HEK293 (cell line): ENCODE results near the gene MLLT3.

Experiments
- CTCF ChIA-PET: fragments of 350-600 bp; formaldehyde crosslinking; extraction: SDS; loops from one replicate; lab custom pipeline; 2021; ENCODE audit warnings: antibody characterized with exemption; lab: Yijun Ruan, JAX
- POLR2A ChIA-PET: fragments of 300-600 bp; formaldehyde crosslinking; extraction: SDS; loops from one replicate; lab custom pipeline; 2020; ENCODE audit warnings: antibody characterized with exemption, inconsistent platforms; lab: Yijun Ruan, JAX
- H3K27ac ChIP-seq: fragments of 200-500 bp; sonication (Bioruptor generic); 2 replicates; pipeline ENCODE4 v1.5.1; 2014; ENCODE audit warnings: low read depth, low read length, control low read depth, inconsistent platforms; ENCODE audit errors: extremely low read depth
- H3K36me3 ChIP-seq, 2 experiments: fragments of 200-500 bp in 1 of 2; sonication (Bioruptor generic) in 1 of 2; 1 replicate in 1 of 2; 2 replicates in 1 of 2; pipeline ENCODE4 v1.5.1; 2014 to 2017; ENCODE audit warnings: inconsistent platforms in 2 of 2, low read length in 2 of 2; ENCODE audit not compliant: control insufficient read depth in 2 of 2, insufficient read depth in 1 of 2
- H3K4me1 ChIP-seq: fragments of 200-500 bp; sonication (Bioruptor generic); 2 replicates; pipeline ENCODE4 v1.5.1; 2014; ENCODE audit warnings: mild to moderate bottlenecking, low read length, inconsistent platforms; ENCODE audit not compliant: control insufficient read depth, insufficient read depth
- H3K4me3 ChIP-seq: 2 replicates; pipeline ENCODE4 v1.5.1; 2011; ENCODE audit warnings: low read depth, mild to moderate bottlenecking, control low read depth, low read length, moderate library complexity
- H3K9me3 ChIP-seq: fragments of 200-500 bp; sonication (Bioruptor generic); 2 replicates; pipeline ENCODE4 v1.5.1; 2014; ENCODE audit warnings: low read depth, low read length, inconsistent platforms; ENCODE audit not compliant: control insufficient read depth, insufficient read depth
- BCL11A ChIP-seq: fragments of 450-650 bp; formaldehyde crosslinking; IDR thresholded peaks from 2 replicates; pipeline ENCODE4 v1.5.1; 2016; ENCODE audit warnings: low read depth, missing biosample characterization, missing genetic modification characterization
- GFI1B ChIP-seq: fragments of 450-650 bp; formaldehyde crosslinking; IDR thresholded peaks from 2 replicates; pipeline ENCODE4 v1.5.1; 2016; ENCODE audit warnings: missing biosample characterization, missing genetic modification characterization
- HOXC10 ChIP-seq: sonication (generic); formaldehyde crosslinking; IDR thresholded peaks from 2 replicates; pipeline ENCODE4 v1.8.1; 2023; ENCODE audit warnings: mild to moderate bottlenecking, missing genetic modification reagents
- PRDM1 ChIP-seq: fragments of 450-650 bp; formaldehyde crosslinking; IDR thresholded peaks from 2 replicates; pipeline ENCODE4; 2016; ENCODE audit warnings: missing biosample characterization, missing genetic modification characterization
- ZFP69B ChIP-seq: fragments of 450-650 bp; formaldehyde crosslinking; IDR thresholded peaks from 2 replicates; pipeline ENCODE4 v1.5.1; 2016; ENCODE audit warnings: missing biosample characterization, missing genetic modification characterization
- ZNF23 ChIP-seq: fragments of 450-650 bp; formaldehyde crosslinking; IDR thresholded peaks from 2 replicates; pipeline ENCODE4 v1.5.1; 2016; ENCODE audit warnings: missing biosample characterization, missing genetic modification characterization, borderline replicate concordance
- ZNF248 ChIP-seq: fragments of 450-650 bp; formaldehyde crosslinking; IDR thresholded peaks from 2 replicates; pipeline ENCODE4 v1.5.1; 2017; ENCODE audit warnings: missing biosample characterization, missing genetic modification characterization
- ZNF473 ChIP-seq: fragments of 450-650 bp; formaldehyde crosslinking; IDR thresholded peaks from 2 replicates; pipeline ENCODE4 v1.5.1; 2017; ENCODE audit warnings: missing biosample characterization, missing genetic modification characterization
- ZNF549 ChIP-seq: fragments of 450-650 bp; IDR thresholded peaks from 2 replicates; pipeline ENCODE4 v1.5.1; 2018; ENCODE audit warnings: missing biosample characterization, missing genetic modification characterization, mild to moderate bottlenecking, inconsistent platforms, moderate library complexity
- ZNF560 ChIP-seq: fragments of 450-650 bp; formaldehyde crosslinking; IDR thresholded peaks from 2 replicates; pipeline ENCODE4 v1.5.1; 2017; ENCODE audit warnings: missing biosample characterization, missing genetic modification characterization, borderline replicate concordance
- ZNF596 ChIP-seq: fragments of 450-650 bp; IDR thresholded peaks from 2 replicates; pipeline ENCODE4 v1.5.0; 2018; ENCODE audit warnings: missing biosample characterization, mild to moderate bottlenecking, missing genetic modification characterization, moderate library complexity
- ZNF623 ChIP-seq: fragments of 450-650 bp; formaldehyde crosslinking; IDR thresholded peaks from 2 replicates; pipeline ENCODE4 v1.5.1; 2016; ENCODE audit warnings: missing biosample characterization, missing genetic modification characterization
- ZNF701 ChIP-seq: fragments of 450-650 bp; formaldehyde crosslinking; IDR thresholded peaks from 2 replicates; pipeline ENCODE4 v1.5.1; 2016; ENCODE audit warnings: missing biosample characterization, missing genetic modification characterization
- ZSCAN16 ChIP-seq: fragments of 450-650 bp; formaldehyde crosslinking; IDR thresholded peaks from 2 replicates; pipeline ENCODE4 v1.5.1; 2016; ENCODE audit warnings: missing biosample characterization, missing genetic modification characterization
- TF ChIP-seq, protein P1 (sequence below): fragments of 450-650 bp; formaldehyde crosslinking; IDR thresholded peaks from 2 replicates; pipeline ENCODE4 v1.5.1; 2016; ENCODE audit warnings: missing biosample characterization, missing genetic modification characterization, borderline replicate concordance
- TF ChIP-seq, protein P2 (sequence below): fragments of 450-650 bp; formaldehyde crosslinking; IDR thresholded peaks from 2 replicates; pipeline ENCODE4 v1.5.1; 2016; ENCODE audit warnings: missing biosample characterization, missing genetic modification characterization
- TF ChIP-seq, protein P3 (sequence below): fragments of 450-650 bp; IDR thresholded peaks from 2 replicates; pipeline ENCODE4 v1.5.1; 2018; ENCODE audit warnings: missing biosample characterization, missing genetic modification characterization
- TF ChIP-seq, protein P4 (sequence below): fragments of 450-650 bp; formaldehyde crosslinking; IDR thresholded peaks from 2 replicates; pipeline ENCODE4 v1.5.1; 2017; ENCODE audit warnings: missing biosample characterization, missing genetic modification characterization
- TF ChIP-seq, protein P5 (sequence below): fragments of 450-650 bp; formaldehyde crosslinking; conservative IDR thresholded peaks from 2 replicates; pipeline ENCODE4 v1.5.1; 2016; ENCODE audit warnings: low read depth, missing biosample characterization, missing genetic modification characterization
- TF ChIP-seq, protein P6 (sequence below): fragments of 450-650 bp; formaldehyde crosslinking; IDR thresholded peaks from 2 replicates; pipeline ENCODE4 v1.5.1; 2016; ENCODE audit warnings: missing biosample characterization, missing genetic modification characterization

The MLLT3 gene

DNA sequence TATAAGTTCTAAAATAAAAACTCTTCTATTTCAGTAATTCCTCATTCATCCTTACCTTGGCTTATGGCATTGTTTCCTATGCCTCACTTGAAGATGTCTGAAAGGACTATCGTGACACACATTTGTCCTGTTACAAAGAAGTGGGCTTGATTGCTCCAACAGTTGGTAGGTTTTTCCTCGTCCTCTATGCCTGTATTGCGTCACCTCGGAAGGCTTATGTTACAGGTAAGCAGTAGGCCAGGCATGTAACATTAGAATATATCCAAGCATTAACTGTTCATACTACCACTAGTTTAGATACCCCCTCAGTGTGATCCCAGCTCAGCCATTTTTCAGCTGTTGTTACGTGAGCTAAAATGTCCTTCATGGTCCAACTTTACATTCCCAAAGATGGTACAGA lies 116.7 kb downstream of the MLLT3 start:
- ChIA-PET CTCF (interaction anchor here (0.6 kb wide), 1 partner anchor 306 kb away, joined by 3 read pairs; no protein-coding TSS in a partner anchor), POLR2A (no interaction called here)
- Histone ChIP-seq H3K4me1 (peaks cover 7% of the 10 kb centered on the region; the same call in 1 of the 2 replicates), H3K36me3 (no peaks in the 10 kb centered on the region), H3K4me3 (no peak overlapping the region), H3K27ac (no peak overlapping the region), H3K9me3 (no peaks in the 10 kb centered on the region)
- TF ChIP-seq, protein P1, sequence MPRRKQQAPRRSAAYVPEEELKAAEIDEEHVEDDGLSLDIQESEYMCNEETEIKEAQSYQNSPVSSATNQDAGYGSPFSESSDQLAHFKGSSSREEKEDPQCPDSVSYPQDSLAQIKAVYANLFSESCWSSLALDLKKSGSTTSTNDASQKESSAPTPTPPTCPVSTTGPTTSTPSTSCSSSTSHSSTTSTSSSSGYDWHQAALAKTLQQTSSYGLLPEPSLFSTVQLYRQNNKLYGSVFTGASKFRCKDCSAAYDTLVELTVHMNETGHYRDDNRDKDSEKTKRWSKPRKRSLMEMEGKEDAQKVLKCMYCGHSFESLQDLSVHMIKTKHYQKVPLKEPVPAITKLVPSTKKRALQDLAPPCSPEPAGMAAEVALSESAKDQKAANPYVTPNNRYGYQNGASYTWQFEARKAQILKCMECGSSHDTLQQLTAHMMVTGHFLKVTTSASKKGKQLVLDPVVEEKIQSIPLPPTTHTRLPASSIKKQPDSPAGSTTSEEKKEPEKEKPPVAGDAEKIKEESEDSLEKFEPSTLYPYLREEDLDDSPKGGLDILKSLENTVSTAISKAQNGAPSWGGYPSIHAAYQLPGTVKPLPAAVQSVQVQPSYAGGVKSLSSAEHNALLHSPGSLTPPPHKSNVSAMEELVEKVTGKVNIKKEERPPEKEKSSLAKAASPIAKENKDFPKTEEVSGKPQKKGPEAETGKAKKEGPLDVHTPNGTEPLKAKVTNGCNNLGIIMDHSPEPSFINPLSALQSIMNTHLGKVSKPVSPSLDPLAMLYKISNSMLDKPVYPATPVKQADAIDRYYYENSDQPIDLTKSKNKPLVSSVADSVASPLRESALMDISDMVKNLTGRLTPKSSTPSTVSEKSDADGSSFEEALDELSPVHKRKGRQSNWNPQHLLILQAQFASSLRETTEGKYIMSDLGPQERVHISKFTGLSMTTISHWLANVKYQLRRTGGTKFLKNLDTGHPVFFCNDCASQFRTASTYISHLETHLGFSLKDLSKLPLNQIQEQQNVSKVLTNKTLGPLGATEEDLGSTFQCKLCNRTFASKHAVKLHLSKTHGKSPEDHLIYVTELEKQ (tag by site-specific recombination), result no peak
- no peak for TF ChIP-seq ZNF23 (tag by site-specific recombination)
- TF ChIP-seq, protein P2, sequence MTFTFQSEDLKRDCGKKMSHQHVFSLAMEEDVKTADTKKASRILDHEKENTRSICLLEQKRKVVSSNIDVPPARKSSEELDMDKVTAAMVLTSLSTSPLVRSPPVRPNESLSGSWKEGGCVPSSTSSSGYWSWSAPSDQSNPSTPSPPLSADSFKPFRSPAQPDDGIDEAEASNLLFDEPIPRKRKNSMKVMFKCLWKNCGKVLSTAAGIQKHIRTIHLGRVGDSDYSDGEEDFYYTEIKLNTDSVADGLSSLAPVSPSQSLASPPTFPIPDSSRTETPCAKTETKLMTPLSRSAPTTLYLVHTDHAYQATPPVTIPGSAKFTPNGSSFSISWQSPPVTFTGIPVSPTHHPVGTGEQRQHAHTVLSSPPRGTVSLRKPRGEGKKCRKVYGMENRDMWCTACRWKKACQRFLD (tag by site-specific recombination), result no peak
- no peak for TF ChIP-seq PRDM1 (tag by site-specific recombination)
- TF ChIP-seq HOXC10 (CRISPR knock-in tag), result no peak
- no peak for TF ChIP-seq BCL11A (tag by site-specific recombination)
- no peak for TF ChIP-seq ZNF549 (tag by site-specific recombination)
- no peak for TF ChIP-seq ZNF596 (tag by site-specific recombination)
- no peak for TF ChIP-seq GFI1B (tag by site-specific recombination)
- TF ChIP-seq ZNF623, result no peak
- TF ChIP-seq, protein P3, sequence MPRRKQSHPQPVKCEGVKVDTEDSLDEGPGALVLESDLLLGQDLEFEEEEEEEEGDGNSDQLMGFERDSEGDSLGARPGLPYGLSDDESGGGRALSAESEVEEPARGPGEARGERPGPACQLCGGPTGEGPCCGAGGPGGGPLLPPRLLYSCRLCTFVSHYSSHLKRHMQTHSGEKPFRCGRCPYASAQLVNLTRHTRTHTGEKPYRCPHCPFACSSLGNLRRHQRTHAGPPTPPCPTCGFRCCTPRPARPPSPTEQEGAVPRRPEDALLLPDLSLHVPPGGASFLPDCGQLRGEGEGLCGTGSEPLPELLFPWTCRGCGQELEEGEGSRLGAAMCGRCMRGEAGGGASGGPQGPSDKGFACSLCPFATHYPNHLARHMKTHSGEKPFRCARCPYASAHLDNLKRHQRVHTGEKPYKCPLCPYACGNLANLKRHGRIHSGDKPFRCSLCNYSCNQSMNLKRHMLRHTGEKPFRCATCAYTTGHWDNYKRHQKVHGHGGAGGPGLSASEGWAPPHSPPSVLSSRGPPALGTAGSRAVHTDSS (tag by site-specific recombination), result no peak
- TF ChIP-seq ZSCAN16 (tag by site-specific recombination), result no peak
- TF ChIP-seq, protein P4, sequence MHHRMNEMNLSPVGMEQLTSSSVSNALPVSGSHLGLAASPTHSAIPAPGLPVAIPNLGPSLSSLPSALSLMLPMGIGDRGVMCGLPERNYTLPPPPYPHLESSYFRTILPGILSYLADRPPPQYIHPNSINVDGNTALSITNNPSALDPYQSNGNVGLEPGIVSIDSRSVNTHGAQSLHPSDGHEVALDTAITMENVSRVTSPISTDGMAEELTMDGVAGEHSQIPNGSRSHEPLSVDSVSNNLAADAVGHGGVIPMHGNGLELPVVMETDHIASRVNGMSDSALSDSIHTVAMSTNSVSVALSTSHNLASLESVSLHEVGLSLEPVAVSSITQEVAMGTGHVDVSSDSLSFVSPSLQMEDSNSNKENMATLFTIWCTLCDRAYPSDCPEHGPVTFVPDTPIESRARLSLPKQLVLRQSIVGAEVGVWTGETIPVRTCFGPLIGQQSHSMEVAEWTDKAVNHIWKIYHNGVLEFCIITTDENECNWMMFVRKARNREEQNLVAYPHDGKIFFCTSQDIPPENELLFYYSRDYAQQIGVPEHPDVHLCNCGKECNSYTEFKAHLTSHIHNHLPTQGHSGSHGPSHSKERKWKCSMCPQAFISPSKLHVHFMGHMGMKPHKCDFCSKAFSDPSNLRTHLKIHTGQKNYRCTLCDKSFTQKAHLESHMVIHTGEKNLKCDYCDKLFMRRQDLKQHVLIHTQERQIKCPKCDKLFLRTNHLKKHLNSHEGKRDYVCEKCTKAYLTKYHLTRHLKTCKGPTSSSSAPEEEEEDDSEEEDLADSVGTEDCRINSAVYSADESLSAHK (tag by site-specific recombination), result no peak
- TF ChIP-seq ZNF560 (tag by site-specific recombination), result no peak
- no peak for TF ChIP-seq ZNF248 (tag by site-specific recombination)
- TF ChIP-seq, protein P5, sequence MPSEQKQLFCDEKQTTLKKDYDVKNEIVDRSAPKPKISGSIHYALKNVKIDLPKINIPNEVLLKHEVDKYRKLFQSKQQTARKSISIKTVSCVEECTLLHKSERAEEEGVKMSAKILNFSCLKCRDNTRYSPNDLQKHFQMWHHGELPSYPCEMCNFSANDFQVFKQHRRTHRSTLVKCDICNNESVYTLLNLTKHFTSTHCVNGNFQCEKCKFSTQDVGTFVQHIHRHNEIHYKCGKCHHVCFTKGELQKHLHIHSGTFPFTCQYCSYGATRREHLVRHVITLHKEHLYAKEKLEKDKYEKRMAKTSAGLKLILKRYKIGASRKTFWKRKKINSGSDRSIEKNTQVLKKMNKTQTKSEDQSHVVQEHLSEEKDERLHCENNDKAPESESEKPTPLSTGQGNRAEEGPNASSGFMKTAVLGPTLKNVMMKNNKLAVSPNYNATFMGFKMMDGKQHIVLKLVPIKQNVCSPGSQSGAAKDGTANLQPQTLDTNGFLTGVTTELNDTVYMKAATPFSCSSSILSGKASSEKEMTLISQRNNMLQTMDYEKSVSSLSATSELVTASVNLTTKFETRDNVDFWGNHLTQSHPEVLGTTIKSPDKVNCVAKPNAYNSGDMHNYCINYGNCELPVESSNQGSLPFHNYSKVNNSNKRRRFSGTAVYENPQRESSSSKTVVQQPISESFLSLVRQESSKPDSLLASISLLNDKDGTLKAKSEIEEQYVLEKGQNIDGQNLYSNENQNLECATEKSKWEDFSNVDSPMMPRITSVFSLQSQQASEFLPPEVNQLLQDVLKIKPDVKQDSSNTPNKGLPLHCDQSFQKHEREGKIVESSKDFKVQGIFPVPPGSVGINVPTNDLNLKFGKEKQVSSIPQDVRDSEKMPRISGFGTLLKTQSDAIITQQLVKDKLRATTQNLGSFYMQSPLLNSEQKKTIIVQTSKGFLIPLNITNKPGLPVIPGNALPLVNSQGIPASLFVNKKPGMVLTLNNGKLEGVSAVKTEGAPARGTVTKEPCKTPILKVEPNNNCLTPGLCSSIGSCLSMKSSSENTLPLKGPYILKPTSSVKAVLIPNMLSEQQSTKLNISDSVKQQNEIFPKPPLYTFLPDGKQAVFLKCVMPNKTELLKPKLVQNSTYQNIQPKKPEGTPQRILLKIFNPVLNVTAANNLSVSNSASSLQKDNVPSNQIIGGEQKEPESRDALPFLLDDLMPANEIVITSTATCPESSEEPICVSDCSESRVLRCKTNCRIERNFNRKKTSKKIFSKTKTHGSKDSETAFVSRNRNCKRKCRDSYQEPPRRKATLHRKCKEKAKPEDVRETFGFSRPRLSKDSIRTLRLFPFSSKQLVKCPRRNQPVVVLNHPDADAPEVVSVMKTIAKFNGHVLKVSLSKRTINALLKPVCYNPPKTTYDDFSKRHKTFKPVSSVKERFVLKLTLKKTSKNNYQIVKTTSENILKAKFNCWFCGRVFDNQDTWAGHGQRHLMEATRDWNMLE (tag by site-specific recombination), result no peak
- TF ChIP-seq ZNF701 (tag by site-specific recombination), result no peak
- no peak for TF ChIP-seq ZNF473
- TF ChIP-seq ZFP69B (tag by site-specific recombination), result no peak
- TF ChIP-seq, protein P6, sequence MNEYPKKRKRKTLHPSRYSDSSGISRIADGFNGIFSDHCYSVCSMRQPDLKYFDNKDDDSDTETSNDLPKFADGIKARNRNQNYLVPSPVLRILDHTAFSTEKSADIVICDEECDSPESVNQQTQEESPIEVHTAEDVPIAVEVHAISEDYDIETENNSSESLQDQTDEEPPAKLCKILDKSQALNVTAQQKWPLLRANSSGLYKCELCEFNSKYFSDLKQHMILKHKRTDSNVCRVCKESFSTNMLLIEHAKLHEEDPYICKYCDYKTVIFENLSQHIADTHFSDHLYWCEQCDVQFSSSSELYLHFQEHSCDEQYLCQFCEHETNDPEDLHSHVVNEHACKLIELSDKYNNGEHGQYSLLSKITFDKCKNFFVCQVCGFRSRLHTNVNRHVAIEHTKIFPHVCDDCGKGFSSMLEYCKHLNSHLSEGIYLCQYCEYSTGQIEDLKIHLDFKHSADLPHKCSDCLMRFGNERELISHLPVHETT (tag by site-specific recombination), result no peak
